GM18861 (cell line): Measurements from ENCODE around the gene VPS45.
"Not testable (repeated sequence)": the region's sequence is repeated elsewhere in the genome, so short reads cannot be mapped to it uniquely, and the experiment has no call there.

Source experiments
- ATAC-seq: cut with Tn5 transposase; IDR thresholded peaks from one replicate; pipeline ENCODE4 v1.9.1; 2021; ENCODE audit not compliant: unreplicated experiment

Gene VPS45

GRCh38 chr1:150185481-150185880 lies 117.9 kb downstream of the VPS45 start:
- no peak for ATAC-seq

GRCh38 chr1:150186438-150186788 lies 118.8 kb downstream of the VPS45 start:
- not testable (repeated sequence) for ATAC-seq

- ATAC-seq: no peak
Measured at GRCh38 chr1:150186789-150187559, 119.4 kb downstream of the VPS45 start.

GRCh38 chr1:150187560-150187931 lies 120.0 kb downstream of the VPS45 start:
- ATAC-seq: no peak

- no peak for ATAC-seq
Measured at GRCh38 chr1:150192012-150192411, 124.4 kb downstream of the VPS45 start.

- ATAC-seq: no peak
Measured at GRCh38 chr1:150194381-150195031, 126.9 kb downstream of the VPS45 start.
